HG02970 (cell line): ENCODE results near the gene SIX6.

ENCODE experiments used
- ATAC-seq: cut with Tn5 transposase; IDR thresholded peaks from one replicate; pipeline ENCODE4 v1.9.1; 2021; ENCODE audit warnings: mild to moderate bottlenecking, moderate library complexity, moderate number of reproducible peaks; ENCODE audit not compliant: unreplicated experiment, low FRiP score

The SIX6 gene

DNA sequence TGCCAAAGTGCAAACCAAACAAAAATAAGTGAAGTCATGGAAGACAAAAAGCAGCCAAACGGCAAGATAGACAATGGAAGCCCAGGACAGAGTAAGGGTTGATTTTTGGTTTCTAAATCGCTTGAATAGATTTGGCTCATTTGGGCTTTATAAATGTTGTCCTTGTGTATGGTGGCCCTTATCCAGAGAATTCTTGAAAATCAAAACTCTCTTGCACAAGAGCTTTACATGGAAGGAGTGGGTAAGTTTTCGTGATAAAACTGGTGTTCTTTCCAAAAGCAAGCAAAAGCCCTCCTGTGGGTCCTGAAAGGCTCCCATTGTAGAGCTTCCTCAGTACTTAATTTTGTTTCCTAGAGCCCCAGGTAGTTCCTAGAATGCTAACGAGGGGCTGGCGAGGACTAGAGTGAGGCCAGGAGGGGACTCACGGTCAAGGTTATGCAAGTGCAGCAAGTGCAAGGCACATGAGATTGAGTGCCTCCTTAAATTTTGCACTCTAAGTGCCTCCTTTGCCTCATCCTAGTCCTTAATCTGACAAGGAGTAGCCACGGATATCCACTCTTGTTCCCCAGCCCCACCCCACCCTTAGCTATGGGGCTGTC is 4.1 kb downstream of the SIX6 start:
- no peak for ATAC-seq

DNA sequence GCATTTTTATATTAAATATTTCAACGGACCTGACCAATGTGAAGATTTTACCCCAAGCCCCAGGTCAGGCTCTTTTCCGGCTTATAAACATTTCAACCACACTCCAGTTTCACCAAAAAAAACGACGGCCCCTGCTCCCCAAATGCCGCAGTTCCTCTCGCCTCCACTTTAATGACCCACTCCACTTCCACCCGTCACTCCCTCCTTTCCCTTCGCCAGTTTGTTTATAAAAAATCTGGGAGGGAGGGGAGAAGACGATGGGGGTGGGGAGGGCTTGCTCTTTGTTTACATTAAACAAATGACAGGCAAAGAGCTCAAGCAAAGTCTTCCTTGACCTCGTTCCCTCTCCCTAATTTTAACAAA is 5.4 kb downstream of the SIX6 start:
- ATAC-seq = no peak

DNA sequence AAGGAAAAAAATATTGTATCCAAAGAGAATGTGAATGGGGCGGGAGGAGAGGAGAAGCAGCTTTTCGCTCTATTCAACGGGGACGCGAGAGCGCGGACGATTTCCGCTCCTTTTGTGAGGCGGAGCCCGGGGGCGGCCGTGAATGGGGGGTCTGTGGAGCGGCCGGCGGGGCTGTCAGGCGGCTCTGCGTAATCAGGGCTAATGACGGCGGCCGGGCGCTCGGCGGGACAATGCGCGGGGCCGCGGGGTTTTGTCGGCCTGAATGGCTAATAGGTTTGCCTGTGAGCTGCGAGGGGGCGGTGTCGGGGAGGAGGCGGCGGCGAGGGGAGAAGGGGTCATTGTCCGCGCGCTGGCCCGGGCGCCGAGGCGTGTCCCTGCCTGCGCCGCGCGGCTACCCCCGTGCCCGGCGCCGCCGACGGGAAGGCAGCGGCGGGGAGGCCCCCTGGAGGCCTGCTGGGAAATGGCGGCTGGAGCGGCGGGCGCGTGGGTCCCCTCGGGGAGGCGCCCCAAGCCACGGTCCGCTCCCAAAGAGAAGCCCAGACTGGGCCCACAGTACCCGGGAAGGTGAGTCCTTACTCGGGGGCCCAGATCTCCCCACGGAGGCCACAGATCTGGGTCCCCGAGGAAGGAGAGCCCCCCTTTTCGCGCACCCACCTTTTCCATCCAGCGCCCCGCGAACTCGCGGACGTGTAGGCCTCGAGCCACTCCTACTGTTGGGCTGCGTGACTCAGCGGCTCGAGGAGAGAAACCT is 6.0 kb downstream of the SIX6 start:
- no peak for ATAC-seq

DNA sequence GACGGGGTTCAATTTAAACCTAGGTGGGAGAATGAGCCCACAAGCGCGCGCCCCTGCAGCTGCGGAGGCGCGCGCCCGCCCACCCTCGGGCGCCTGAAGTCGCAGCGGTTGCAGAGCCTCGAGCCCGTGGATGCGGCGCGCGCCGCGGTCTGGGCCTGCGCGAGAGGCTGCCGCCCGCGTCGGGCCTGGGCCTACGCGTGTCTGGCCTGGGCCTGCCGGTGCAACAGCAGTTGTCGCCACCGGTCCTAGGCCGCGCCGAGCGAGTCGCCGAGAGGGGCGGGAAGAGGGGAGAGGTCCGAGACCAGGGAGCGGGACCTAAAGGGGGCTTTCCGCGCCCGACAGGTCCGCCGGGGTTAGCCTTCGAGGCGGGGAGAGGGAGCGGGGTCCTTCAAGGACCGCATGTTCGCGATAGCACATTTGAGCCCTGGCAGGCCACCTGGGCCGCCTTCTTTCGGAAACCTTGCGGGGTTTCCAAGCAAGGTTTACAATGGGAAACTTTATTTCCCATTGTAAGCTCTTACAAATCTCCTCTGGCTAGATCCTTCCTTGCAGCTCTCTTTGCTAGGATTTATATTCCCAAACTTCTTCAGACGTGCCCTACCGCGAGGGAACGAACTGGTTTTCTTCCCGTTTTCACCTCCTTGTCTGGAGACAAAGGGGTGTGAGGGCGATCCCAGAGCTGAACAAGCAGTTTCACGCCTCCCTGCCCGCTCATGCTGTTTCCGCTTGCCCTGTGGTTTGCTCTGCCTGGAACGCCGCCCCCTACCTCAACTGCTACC is 6.8 kb downstream of the SIX6 start:
- no peak for ATAC-seq

DNA sequence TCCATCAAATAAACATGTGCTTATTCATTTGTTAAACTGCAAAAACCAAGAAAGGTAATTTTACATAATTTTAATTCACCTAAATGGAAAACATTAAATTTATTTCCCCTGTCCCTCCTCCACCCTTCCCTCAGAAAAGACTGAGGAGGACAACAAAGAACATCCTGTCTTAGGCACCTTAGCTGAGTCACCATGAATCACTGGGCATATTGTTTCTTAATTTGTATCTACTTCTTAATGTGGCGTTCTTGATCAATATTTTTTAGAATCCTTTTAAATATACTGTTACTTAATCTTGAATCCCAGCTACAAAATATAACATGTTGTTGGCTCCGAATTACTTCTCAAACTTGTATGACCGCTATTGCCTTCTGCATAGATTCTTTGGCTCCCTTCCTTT is 23.5 kb downstream of the SIX6 start:
- ATAC-seq = no peak

DNA sequence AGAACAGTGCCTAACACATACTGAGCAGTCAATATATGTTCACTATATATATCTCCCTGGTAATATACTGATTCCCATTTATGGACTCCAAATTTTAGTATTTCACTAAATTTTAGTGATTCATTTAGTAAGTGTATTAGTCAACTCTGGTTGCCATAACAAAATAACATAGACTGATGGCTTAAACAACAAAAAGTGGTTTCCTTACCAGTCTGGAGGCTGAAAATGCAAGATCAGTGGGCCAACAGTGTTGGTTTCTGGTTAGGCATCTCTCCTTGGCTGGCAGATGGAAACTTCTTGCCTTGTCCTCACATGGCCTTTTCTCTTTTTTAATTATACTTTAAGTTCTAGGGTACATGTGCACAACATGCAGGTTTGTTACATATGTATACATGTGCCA is 28.7 kb downstream of the SIX6 start:
- ATAC-seq = no peak

DNA sequence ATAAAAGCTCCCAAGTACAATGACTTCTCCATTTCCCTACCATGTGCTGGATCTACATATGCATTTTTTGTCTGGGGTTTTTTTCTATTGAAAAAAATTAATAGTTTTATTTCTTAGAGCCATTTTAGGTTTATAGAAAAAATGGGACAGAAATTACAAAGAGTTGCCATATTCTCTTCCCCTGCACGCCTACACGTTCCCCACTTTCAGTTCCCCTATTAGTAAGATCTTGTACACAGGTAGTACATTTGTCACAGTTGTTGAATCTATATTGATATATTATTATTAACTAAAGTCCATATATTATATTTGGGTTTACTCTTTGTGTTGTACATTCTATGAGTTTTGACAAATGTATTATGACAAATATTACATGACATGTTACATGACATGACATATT is 35.7 kb downstream of the SIX6 start:
- ATAC-seq = no peak

DNA sequence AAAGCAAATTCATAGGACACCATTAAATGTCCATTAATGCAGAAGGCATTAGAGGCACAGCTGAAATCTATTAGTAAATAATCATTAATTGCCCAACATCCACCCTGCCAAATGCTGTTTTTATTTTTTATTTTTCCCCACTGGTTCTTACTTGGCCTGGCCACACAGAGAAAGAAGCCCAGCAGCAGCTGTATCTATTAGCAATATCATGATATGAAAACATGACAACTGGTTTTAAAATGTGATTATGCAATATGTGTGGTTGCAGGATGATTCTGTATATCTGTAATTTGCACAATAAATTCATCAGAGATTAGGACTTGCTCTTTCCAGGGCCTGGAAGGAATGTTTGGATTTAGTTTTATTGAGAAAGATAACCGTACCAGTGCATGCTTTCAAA is 44.9 kb downstream of the SIX6 start:
- no peak for ATAC-seq

DNA sequence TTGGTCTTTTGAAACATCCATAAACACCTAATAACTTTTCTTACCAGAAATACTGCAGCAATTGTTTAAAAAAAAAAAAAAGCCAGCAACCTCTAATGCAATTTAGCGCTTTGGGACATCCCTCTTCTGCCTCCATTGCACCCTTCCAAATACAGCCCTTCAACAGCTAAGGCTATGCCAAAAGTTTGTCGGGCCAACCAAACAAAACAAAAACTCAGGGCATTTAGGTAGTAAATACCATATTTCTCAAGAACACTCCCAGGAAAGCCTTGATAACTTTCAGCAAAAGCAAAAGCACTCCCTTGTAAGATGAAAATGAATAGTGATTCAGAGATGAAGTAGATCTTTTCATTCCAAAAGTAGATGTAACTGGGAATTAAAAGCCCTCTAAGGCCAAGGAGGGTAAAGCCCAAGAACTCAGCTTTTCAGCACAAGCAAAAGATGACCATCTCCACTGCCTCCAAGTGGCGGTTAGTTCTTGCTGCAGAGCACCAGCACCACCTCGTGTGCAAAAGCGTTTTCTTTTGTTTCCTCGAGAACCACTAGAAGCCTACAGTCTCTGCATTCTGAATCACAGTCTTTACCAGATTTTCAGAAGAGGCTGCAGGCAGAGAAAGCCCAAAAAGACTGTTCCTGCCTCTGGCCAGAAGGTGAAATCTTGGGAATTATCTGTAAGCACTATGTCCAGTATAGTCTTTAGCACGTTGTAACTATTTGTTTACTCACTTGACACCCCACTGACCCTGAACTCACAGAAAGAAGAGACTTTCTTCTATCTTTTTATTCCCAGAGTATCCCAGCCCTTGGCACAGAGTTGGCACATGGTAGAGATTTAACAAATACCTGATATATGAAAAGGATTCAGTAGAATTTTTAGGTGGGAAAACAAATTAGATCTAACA is 53.1 kb downstream of the SIX6 start:
- ATAC-seq = no peak
